PFSK-1 (cell line): ENCODE results near the gene NISCH.

Source experiments
- FOXP2 ChIP-seq: optimal IDR thresholded peaks from 2 replicates; pipeline ENCODE3; 2011; ENCODE audit warnings: borderline replicate concordance, control low read depth, inconsistent platforms; ENCODE audit not compliant: insufficient read depth; ENCODE audit errors: extremely low read length, extremely low read depth
- POLR2AphosphoS5 ChIP-seq: IDR thresholded peaks from 2 replicates; pipeline ENCODE4 v1.6.1; 2012; ENCODE audit warnings: low read depth, mild to moderate bottlenecking, control low read depth, low read length, moderate library complexity
- REST ChIP-seq, 2 experiments: IDR thresholded peaks; 2 replicates each; pipeline versions ENCODE4 v1.6.1 to v1.8.0; 2011 to 2012; ENCODE audit warnings: low read depth in 2 of 2, low read length in 2 of 2, control low read depth in 1 of 2, inconsistent platforms in 1 of 2, mild to moderate bottlenecking in 1 of 2, moderate library complexity in 1 of 2; ENCODE audit not compliant: insufficient read depth in 1 of 2
- SIN3A ChIP-seq: IDR thresholded peaks from 2 replicates; pipeline ENCODE4 v1.6.1; 2012; ENCODE audit warnings: mild to moderate bottlenecking, low read length, moderate library complexity, borderline replicate concordance; ENCODE audit not compliant: insufficient read depth
- TAF1 ChIP-seq: IDR thresholded peaks from 2 replicates; pipeline ENCODE4 v1.6.1; 2012; ENCODE audit warnings: low read length, control low read depth, borderline replicate concordance; ENCODE audit not compliant: insufficient read depth

NISCH gene

GRCh38 chr3:52443268-52443610, 12.2 kb upstream of the NISCH start:
- TF ChIP-seq SIN3A, result no peak

GRCh38 chr3:52443791-52444687, 11.4 kb upstream of the NISCH start:
- TF ChIP-seq TAF1, result no peak
- no peak for TF ChIP-seq POLR2AphosphoS5

GRCh38 chr3:52444860-52445793, 10.3 kb upstream of the NISCH start, which contains the start of gene SEMA3G:
SEMA3G (minus strand) TSS chr3:52445103; CDS start chr3:52445027, 76 bp downstream.
- TF ChIP-seq REST (IDR thresholded peaks at IDR 0.05; ENCODE audit: insufficient read depth in 1 of 2, low read depth in 2 of 2, low read length in 2 of 2), result no peak
- TF ChIP-seq TAF1, result no peak
- TF ChIP-seq POLR2AphosphoS5, result peak; percentile 52; the same call in 1 of the 2 replicates
- no peak for TF ChIP-seq FOXP2
- no peak for TF ChIP-seq SIN3A

- TF ChIP-seq FOXP2, result no peak
- TF ChIP-seq POLR2AphosphoS5, result no peak
These were observed 9.4 kb upstream of the NISCH start for GRCh38 chr3:52446042-52446441.

GRCh38 chr3:52446631-52447511, 8.5 kb upstream of the NISCH start:
- TF ChIP-seq FOXP2 (no peak), TAF1 (no peak), REST (IDR thresholded peaks at IDR 0.05; ENCODE audit: insufficient read depth in 1 of 2, low read depth in 2 of 2, low read length in 2 of 2) (no peak), POLR2AphosphoS5 (no peak), SIN3A (no peak)

- TF ChIP-seq POLR2AphosphoS5 (no peak), REST (IDR thresholded peaks at IDR 0.05; ENCODE audit: insufficient read depth in 1 of 2, low read depth in 2 of 2, low read length in 2 of 2) (no peak), FOXP2 (no peak)
These were observed 7.7 kb upstream of the NISCH start for GRCh38 chr3:52447512-52448355.
